Stimulated activated CD4-positive, alpha-beta T cell treated with anti-CD3 and anti-CD28 coated beads, Interleukin-1b, Interleukin-23, amount 100 ng/mL, for 24 hours (primary cell): Measurements from ENCODE around the gene PLCG2.
"Not testable (repeated sequence)": the region's sequence is repeated elsewhere in the genome, so short reads cannot be mapped to it uniquely, and the experiment has no call there.

Source experiments
- DNase-seq, 4 experiments: peaks; one replicate each; pipeline ENCODE4 v3.0.0-alpha.2; 2020; ENCODE audit warnings: low read depth in 4 of 4, low spot score in 1 of 4

PLCG2 gene

GRCh38 chr16:81934711-81935110 lies 155.6 kb downstream of the PLCG2 start:
- not testable (repeated sequence) for DNase-seq

GRCh38 chr16:81936209-81937000 lies 157.3 kb downstream of the PLCG2 start:
- no peak for DNase-seq

GRCh38 chr16:81937305-81938038 lies 158.4 kb downstream of the PLCG2 start:
- DNase-seq, result no peak

GRCh38 chr16:81938326-81939163 lies 159.5 kb downstream of the PLCG2 start:
- DNase-seq, result no peak

GRCh38 chr16:81939164-81940056 lies 160.3 kb downstream of the PLCG2 start:
- DNase-seq, result no peak

GRCh38 chr16:81940781-81941560 lies 161.9 kb downstream of the PLCG2 start:
- no peak for DNase-seq

GRCh38 chr16:81942007-81942601 lies 163.0 kb downstream of the PLCG2 start:
- no peak for DNase-seq

- DNase-seq, result no peak
Measured at GRCh38 chr16:81945665-81946064, 166.6 kb downstream of the PLCG2 start.

GRCh38 chr16:81946206-81946605 lies 167.1 kb downstream of the PLCG2 start:
- no peak for DNase-seq

- DNase-seq, result no peak
Measured at GRCh38 chr16:81951564-81951963, 172.5 kb downstream of the PLCG2 start.

GRCh38 chr16:81956213-81956948 lies 177.3 kb downstream of the PLCG2 start:
- no peak for DNase-seq

- DNase-seq, result no peak
Measured at GRCh38 chr16:81964808-81965207, 185.7 kb downstream of the PLCG2 start.

- DNase-seq, result no peak
Measured at GRCh38 chr16:81967358-81967757, 188.3 kb downstream of the PLCG2 start.

GRCh38 chr16:81971853-81972252 lies 192.8 kb downstream of the PLCG2 start:
- DNase-seq, result no peak

- DNase-seq, result no peak
Measured at GRCh38 chr16:81973737-81974136, 194.6 kb downstream of the PLCG2 start.

GRCh38 chr16:81975637-81976036 lies 196.5 kb downstream of the PLCG2 start:
- no peak for DNase-seq

GRCh38 chr16:81977335-81977942 lies 198.3 kb downstream of the PLCG2 start:
- not testable (repeated sequence) for DNase-seq

- DNase-seq, result no peak
Measured at GRCh38 chr16:81987121-81987520, 208.0 kb downstream of the PLCG2 start.
